GM12892 (cell line): ENCODE measurements around the gene EPOP.

ENCODE experiments used
- POLR2A ChIP-seq: IDR thresholded peaks from 2 replicates; pipeline ENCODE4 v1.6.1; 2011; ENCODE audit warnings: low read depth, low read length, control low read depth
- POLR2AphosphoS5 ChIP-seq: IDR thresholded peaks from 2 replicates; pipeline ENCODE4 v1.6.1; 2011; ENCODE audit warnings: low read depth, low read length, control low read depth
- TAF1 ChIP-seq: IDR thresholded peaks from 2 replicates; pipeline ENCODE4 v1.6.1; 2011; ENCODE audit warnings: low read depth, mild to moderate bottlenecking, control low read depth, low read length, borderline replicate concordance

DNA sequence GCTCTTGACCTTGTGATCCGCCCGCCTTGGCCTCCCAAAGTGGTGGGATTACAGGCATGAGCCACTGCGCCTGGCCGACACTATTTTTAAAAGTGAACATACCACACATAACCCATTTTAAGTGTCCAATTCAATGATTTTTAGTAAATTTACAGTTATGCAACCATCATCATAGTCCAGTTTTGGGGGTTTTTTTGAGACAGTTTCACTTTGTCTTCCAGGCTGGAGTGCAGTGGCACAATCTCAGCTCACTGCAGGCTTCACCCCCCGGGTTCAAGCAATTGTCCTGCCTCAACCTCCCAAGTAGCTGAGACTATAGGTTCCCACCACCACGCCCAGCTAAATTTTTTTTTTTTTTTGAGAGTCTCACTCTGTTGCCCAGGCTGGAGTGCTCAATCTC is 3.1 kb upstream of the EPOP start:
- TF ChIP-seq POLR2A, result no peak
- TF ChIP-seq POLR2AphosphoS5, result no peak
- no peak for TF ChIP-seq TAF1
